HG03354 (cell line): Measurements from ENCODE around the gene IGSF3.
A peak's percentile ranks its signal among the peaks of the same experiment; 100 is the strongest.

Experiments
- ATAC-seq: cut with Tn5 transposase; IDR thresholded peaks from one replicate; pipeline ENCODE4 v1.9.1; 2021; ENCODE audit warnings: mild to moderate bottlenecking; ENCODE audit not compliant: unreplicated experiment, poor library complexity, severe bottlenecking

Gene IGSF3

GRCh38 chr1:116540088-116540487 lies 127.4 kb downstream of the IGSF3 start:
- ATAC-seq, result peak; percentile 52

DNA sequence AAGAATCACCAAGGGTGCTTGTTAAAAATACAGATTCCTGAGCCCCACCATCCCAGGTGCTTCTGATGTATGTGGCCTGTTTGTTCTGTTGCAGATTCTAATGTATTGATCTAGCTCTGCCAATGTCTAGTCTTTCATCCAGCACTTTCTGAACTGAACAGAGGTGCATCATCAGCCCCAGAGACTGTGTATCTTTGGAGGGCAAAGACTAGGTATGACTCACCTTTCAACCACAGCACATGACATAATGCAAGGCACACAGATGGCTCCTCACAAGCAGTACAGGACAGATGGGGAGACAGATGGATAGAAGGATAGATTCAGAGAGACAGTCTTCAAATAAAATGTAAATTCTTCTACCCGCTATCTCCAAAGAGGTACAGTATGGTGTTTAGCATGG lies 129.0 kb downstream of the IGSF3 start:
- ATAC-seq, result peak; percentile 83

DNA sequence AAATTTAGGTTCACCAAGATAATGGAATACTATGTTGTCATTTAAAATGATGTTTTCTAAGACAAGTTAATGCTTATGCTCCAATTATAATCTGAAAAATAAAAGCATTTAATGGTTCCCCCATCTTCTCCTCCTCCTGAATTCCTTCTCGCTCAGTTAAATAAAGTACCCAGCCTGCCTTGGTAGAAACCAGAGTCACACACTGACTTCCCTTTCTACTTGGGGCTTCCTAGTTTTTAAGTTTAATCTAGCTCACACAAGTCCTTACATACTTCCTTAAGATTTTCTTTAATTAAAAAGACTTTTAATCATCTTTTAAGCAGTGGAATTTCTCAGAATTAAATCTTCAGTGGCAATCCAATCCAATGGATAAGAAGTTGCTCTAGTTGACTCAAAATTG lies 129.6 kb downstream of the IGSF3 start:
- ATAC-seq, result no peak

DNA sequence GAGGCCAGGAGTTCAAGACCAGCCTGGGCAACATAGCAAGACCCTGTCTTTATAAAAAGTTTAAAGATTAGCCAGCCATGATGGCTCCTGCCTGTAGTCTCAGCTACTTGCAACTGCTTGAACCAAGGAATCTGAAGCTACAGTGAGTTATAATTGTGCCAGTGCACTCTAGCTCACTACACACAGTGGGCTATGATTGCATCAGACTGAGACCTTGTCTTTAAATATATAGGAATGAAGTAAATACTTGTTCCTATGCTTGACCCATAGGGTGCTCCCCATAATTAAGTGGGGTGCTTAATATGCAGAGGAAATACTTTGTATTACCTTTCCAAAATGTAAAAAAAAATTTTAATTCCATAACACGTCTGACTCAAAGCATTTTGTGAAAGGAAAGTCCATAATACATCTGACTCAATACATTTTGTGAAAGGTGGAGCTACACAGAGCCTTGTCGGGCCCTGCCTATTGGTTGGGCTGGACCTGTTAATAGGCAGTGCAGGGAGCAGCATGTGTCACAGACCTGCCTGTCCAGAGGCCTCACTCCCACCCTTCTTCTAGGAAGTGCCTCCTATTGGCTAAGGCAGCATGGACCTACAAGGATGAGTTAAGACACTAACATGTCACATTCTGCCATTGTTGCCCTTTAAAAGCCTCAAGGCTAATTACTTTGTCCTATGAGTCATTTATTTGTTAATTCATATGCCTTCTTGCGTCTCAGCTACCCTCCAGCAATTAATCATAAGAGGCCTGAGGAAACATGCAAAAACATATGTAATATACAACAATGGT lies 130.3 kb downstream of the IGSF3 start:
- ATAC-seq, result no peak

- ATAC-seq, result no peak
Observed at GRCh38 chr1:116534014-116534739, 133.4 kb downstream of the IGSF3 start.

GRCh38 chr1:116533429-116533820 lies 134.1 kb downstream of the IGSF3 start:
- ATAC-seq, result no peak

DNA sequence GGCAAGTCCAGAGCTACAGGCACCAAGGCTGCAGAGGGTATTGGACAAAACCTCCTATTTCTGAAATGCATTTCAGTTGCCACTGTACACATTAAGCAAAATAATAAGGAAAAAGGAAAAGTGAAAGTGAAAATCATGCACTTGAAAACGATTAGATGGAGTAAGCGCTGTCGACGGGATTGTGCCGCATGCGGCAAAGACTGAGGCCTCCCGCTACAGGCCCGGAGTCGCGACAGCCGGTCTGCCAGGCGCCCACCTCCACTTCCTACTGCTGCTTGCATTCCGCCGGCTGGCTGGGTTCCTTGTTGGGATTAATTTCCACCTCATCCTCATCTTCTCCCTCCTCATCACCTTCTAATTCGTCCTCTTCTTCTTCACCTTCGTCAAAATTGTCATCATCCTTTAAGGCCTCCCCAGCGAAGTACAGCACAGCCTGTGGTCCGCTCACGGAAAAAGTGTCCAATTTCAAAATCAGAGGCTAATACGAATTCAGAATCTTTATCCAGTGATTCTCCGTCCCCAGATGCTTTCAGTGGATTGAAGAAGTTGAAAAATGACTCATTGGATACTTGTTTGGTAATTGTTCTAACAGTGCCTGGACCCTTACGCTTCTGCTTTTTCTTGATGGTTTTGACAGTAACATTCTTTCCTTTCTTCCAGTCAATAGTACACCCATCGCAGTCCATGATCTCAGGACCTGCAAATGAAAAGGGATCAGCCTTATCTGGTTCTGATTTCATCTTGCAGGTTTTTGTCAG lies 134.7 kb downstream of the IGSF3 start:
- ATAC-seq, result no peak

DNA sequence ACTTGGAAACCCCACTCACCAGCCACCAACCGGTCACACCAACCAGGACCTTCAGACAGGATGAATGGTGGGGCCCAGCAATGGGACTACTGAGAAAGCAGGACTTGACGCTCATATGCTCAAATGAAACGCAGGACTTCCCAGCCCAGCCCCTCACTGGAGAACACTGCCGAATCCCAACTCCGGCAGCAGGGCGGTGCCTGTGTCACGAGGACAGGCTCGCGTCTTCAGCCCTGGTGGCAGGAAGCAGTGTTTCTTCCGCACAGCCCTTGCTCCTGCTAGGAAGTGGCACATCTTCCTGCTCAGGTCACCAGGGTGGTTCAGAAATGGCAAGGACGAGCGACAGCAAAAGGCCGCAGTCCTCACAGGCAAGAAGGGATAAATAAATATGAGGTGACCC lies 135.6 kb downstream of the IGSF3 start:
- ATAC-seq, result no peak

GRCh38 chr1:116529681-116530080 lies 137.9 kb downstream of the IGSF3 start:
- no peak for ATAC-seq

GRCh38 chr1:116529199-116529631 lies 138.3 kb downstream of the IGSF3 start:
- no peak for ATAC-seq

- ATAC-seq, result no peak
Observed at GRCh38 chr1:116528329-116529083, 139.0 kb downstream of the IGSF3 start.

GRCh38 chr1:116525440-116525839 lies 142.1 kb downstream of the IGSF3 start:
- ATAC-seq, result no peak
